IMR-90 (cell line): ENCODE data around the gene TNFRSF21.

ENCODE experiments used
- BHLHE40 ChIP-seq: fragments of 150-350 bp; IDR thresholded peaks from 2 replicates; pipeline ENCODE4 v1.6.1; 2016; ENCODE audit warnings: mild to moderate bottlenecking, low read depth, low read length
- CEBPB ChIP-seq: IDR thresholded peaks from 2 replicates; pipeline ENCODE4 v1.6.1; 2012; ENCODE audit warnings: low read depth, low read length, improper control_type of control experiment
- CHD1 ChIP-seq: IDR thresholded peaks from 2 replicates; pipeline ENCODE4 v1.6.1; 2012; ENCODE audit warnings: low read depth, low read length, improper control_type of control experiment
- FOS ChIP-seq: fragments of 150-350 bp; IDR thresholded peaks from 2 replicates; pipeline ENCODE4 v1.6.1; 2016; ENCODE audit warnings: low read depth, low read length
- NFE2L2 ChIP-seq: fragments of 150-350 bp; IDR thresholded peaks from 2 replicates; pipeline ENCODE4 v1.6.1; 2016; ENCODE audit warnings: low read depth, mild to moderate bottlenecking, low read length
- POLR2A ChIP-seq: IDR thresholded peaks from 2 replicates; pipeline ENCODE4 v1.6.1; 2012; ENCODE audit warnings: mild to moderate bottlenecking, low read depth, low read length
- RAD21 ChIP-seq: IDR thresholded peaks from 2 replicates; pipeline ENCODE4 v1.6.1; 2012; ENCODE audit warnings: low read length, improper control_type of control experiment
- RCOR1 ChIP-seq: IDR thresholded peaks from 2 replicates; pipeline ENCODE4 v1.6.1; 2012; ENCODE audit warnings: mild to moderate bottlenecking, low read length, improper control_type of control experiment; ENCODE audit not compliant: insufficient replicate concordance
- RFX5 ChIP-seq: IDR thresholded peaks from 2 replicates; pipeline ENCODE4 v1.8.0; 2012; ENCODE audit warnings: low read depth, mild to moderate bottlenecking, low read length, moderate library complexity
- SMC3 ChIP-seq: fragments of 150-350 bp; IDR thresholded peaks from 2 replicates; pipeline ENCODE4 v1.6.1; 2016; ENCODE audit warnings: low read depth, mild to moderate bottlenecking, antibody characterized with exemption, low read length, moderate library complexity
- TF ChIP-seq, protein P1 (sequence below): conservative IDR thresholded peaks from 2 replicates; pipeline ENCODE4 v1.5.1; 2012; ENCODE audit warnings: mild to moderate bottlenecking, low read depth, low read length, improper control_type of control experiment
- TF ChIP-seq, protein P2 (sequence below): fragments of 150-350 bp; IDR thresholded peaks from 2 replicates; pipeline ENCODE4 v1.6.1; 2016; ENCODE audit warnings: low read depth, mild to moderate bottlenecking, low read length, moderate library complexity, borderline replicate concordance
- TF ChIP-seq, protein P3 (sequence below): fragments of 150-350 bp; IDR thresholded peaks from 2 replicates; pipeline ENCODE4 v1.6.1; 2017; ENCODE audit warnings: mild to moderate bottlenecking, antibody characterized with exemption, low read length, low read depth

DNA sequence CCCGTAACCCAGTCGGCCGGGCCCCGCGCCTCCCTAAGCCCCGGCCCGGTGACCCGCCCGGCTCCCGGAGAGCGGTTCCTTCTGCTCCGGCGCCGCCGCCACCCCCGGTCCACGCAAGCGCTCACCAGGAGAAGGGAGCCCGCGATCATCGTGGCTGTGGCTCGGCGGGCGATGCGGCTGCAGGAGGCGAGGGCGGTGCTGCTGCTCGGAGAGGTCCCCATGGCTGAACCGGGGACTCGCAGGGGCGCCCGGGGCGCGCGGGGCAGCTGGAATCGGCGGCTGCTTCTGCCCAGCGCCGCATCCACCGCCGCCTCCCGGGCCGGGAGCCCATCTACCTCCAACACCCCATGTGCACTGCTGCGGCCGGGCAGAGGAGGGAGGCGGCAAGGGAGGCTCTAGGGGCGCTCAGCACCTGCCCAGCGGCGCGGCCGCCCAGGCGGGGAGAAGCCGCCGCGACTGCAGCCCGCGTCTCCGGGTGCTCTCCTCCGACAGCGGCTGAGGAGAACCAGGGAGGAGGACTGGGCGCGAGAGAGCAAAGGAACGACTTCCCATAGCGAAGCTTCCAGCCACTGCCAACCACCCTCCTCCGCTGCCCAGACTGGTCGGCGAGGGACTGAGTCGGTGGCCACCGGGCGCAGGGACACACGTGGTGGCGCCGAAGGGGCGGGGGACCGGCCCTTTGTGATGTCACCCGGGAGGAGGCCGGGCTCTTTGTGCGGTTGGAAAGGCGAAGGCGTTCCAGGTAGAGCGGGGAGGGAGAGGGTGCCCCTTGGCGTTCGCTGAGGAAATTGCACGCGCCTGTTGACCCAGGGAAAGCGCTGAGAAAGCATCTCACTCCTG lies at the start of gene TNFRSF21:
- TF ChIP-seq POLR2A (peak; percentile 31; the same call in 1 of the 2 replicates), CEBPB (no peak), RAD21 (peak; percentile 99), SMC3 (peak; percentile 99), RFX5 (no peak), FOS (no peak), NFE2L2 (no peak), RCOR1 (no peak), BHLHE40 (0 out of 2 replicates have a peak, but pooled peaks have one; percentile 9), CHD1 (no peak)
- TF ChIP-seq, protein P1, sequence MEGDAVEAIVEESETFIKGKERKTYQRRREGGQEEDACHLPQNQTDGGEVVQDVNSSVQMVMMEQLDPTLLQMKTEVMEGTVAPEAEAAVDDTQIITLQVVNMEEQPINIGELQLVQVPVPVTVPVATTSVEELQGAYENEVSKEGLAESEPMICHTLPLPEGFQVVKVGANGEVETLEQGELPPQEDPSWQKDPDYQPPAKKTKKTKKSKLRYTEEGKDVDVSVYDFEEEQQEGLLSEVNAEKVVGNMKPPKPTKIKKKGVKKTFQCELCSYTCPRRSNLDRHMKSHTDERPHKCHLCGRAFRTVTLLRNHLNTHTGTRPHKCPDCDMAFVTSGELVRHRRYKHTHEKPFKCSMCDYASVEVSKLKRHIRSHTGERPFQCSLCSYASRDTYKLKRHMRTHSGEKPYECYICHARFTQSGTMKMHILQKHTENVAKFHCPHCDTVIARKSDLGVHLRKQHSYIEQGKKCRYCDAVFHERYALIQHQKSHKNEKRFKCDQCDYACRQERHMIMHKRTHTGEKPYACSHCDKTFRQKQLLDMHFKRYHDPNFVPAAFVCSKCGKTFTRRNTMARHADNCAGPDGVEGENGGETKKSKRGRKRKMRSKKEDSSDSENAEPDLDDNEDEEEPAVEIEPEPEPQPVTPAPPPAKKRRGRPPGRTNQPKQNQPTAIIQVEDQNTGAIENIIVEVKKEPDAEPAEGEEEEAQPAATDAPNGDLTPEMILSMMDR = peak; percentile 99
- TF ChIP-seq, protein P2, sequence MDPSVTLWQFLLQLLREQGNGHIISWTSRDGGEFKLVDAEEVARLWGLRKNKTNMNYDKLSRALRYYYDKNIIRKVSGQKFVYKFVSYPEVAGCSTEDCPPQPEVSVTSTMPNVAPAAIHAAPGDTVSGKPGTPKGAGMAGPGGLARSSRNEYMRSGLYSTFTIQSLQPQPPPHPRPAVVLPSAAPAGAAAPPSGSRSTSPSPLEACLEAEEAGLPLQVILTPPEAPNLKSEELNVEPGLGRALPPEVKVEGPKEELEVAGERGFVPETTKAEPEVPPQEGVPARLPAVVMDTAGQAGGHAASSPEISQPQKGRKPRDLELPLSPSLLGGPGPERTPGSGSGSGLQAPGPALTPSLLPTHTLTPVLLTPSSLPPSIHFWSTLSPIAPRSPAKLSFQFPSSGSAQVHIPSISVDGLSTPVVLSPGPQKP = no peak
- TF ChIP-seq, protein P3, sequence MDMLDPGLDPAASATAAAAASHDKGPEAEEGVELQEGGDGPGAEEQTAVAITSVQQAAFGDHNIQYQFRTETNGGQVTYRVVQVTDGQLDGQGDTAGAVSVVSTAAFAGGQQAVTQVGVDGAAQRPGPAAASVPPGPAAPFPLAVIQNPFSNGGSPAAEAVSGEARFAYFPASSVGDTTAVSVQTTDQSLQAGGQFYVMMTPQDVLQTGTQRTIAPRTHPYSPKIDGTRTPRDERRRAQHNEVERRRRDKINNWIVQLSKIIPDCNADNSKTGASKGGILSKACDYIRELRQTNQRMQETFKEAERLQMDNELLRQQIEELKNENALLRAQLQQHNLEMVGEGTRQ = peak; percentile 76
